HG03575 (cell line): ENCODE data around the gene SYNE1.
"Not testable (repeated sequence)": the region's sequence is repeated elsewhere in the genome, so short reads cannot be mapped to it uniquely, and the experiment has no call there.

ENCODE experiments used
- ATAC-seq: cut with Tn5 transposase; IDR thresholded peaks from one replicate; pipeline ENCODE4 v1.9.1; 2021; ENCODE audit not compliant: unreplicated experiment, insufficient number of reproducible peaks, low FRiP score; ENCODE audit errors: extremely low read depth

Gene SYNE1

DNA sequence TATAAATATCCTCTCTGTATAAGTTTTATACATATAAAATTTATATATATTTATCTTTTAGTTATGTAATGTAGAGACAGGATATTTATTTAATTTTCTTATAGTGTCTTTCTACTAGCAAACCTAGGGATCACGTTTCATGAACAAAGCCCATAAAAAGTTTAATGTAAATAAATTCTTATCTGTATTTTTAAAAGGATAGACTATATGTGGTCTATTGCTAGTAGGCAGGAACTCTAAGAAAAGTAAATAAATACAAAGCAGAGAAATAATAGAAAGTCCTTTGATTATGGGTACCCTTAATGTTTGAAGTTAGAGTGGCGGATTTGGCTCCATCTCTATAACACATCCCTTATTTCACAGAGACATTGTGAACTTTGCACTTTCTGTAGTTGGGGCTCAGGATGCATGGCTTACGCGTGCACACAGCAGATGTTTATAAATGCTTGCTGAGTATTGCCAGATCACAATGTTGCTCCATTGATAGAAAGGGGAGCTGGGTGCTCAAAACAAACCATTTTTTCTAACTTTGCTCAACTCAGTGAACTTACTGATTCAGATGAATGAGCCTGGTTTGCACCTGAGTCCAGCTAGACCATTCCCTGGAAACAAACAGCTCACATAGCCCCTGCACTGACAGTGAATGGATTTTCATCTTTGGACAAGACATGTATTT lies 179.1 kb downstream of the SYNE1 start:
- no peak for ATAC-seq

DNA sequence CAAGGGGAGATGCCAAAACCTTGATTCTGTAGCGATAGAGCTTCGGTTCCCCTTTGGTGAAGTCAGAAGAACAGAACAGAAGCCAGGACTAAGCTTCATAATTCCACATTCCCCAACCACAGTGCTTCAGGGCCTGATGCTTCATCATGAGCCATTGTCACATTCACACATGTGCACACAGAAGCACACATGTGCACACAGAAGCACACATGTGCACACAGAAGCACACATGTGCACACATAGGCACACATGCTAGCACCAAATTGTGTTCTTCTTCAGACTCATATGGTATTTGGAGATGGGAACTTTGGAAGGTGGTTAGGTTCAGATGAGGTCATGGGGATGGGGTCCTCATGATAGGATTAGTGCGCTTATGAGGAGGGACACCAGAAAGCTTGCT lies 183.2 kb downstream of the SYNE1 start:
- no peak for ATAC-seq

GRCh38 chr6:152453421-152453820 lies 183.7 kb downstream of the SYNE1 start:
- ATAC-seq = no peak

GRCh38 chr6:152452639-152453038 lies 184.5 kb downstream of the SYNE1 start:
- no peak for ATAC-seq

GRCh38 chr6:152450519-152450918 lies 186.6 kb downstream of the SYNE1 start:
- no peak for ATAC-seq

GRCh38 chr6:152441902-152442301 lies 195.3 kb downstream of the SYNE1 start:
- no peak for ATAC-seq

DNA sequence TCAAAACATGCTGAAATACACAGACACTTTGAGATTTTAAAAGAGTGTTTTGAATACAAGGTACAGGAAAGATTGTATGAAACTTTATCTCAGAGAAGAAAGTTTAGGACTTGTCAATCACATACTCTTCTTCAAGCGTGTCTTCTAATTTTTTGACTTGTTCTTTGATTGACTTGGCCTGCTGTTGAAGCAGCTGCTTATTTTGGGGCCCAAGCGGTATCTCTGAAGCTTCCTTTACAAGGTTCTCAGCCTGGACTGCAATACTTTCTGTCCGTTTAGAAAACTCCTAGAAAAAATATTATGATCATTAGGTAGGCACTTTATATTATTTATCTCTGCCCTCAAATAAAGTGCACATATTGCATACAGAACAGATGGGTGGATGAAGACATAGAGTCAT lies 201.3 kb downstream of the SYNE1 start:
- no peak for ATAC-seq

GRCh38 chr6:152432758-152433157 lies 204.4 kb downstream of the SYNE1 start:
- ATAC-seq = no peak

GRCh38 chr6:152428126-152428525 lies 209.0 kb downstream of the SYNE1 start:
- no peak for ATAC-seq

GRCh38 chr6:152426276-152426675 lies 210.9 kb downstream of the SYNE1 start:
- no peak for ATAC-seq

GRCh38 chr6:152423216-152424103 lies 213.7 kb downstream of the SYNE1 start:
- no peak for ATAC-seq

DNA sequence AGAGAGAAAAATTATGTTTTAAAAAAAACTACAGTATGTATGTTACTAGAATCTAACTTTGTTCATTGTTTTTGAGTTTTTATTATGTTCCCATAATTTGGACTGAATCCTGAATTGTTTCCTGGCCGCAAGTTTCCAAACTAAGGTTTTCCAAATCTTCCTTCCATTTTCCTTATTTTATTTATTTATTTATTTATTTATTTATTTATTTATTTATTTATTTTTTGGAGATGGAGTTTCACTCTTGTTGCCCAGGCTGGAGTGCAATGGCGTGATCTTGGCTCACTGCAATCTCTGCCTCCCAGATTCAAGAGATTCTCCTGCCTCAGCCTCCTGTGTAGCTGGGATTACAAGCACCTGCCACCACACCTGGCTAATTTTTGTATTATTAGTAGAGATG lies 215.7 kb downstream of the SYNE1 start:
- not testable (repeated sequence) for ATAC-seq

DNA sequence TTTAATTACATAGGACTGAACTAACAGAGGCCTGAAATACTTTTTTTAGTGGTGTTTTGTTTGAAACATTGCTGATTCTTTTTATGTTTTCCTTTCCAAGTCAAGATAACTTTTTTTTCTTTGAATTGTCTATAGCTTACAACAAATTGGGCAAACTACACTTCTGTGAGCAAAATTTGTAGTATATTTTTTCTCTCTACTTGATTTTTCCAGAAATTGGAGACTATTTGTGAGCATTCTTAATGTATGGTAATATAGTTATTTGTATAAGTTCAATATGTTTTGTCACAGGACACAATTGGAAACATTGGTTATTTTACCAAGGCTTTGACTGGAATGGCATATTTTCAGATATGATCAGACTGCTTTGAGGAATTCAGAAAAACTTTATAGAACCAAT lies 216.5 kb downstream of the SYNE1 start:
- ATAC-seq = no peak

DNA sequence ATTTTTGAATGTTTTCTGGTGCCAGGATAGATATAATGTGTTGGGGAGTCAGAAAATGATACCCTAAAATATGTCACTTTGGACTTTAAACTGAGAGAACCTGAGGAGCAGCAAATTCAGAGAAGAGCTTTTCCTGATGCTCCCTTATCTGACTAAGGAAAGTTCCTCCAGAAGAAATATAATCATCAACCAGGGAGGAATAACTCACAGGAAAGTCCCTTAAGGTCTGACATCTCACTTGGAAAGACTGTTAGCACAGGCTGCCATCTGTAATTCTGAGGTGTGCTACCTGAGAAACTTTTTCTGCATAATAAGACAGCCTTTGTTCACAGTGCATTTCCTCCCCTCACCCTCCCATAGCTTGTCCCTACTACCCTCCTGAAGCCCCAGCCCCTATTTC lies 218.6 kb downstream of the SYNE1 start:
- ATAC-seq = no peak

DNA sequence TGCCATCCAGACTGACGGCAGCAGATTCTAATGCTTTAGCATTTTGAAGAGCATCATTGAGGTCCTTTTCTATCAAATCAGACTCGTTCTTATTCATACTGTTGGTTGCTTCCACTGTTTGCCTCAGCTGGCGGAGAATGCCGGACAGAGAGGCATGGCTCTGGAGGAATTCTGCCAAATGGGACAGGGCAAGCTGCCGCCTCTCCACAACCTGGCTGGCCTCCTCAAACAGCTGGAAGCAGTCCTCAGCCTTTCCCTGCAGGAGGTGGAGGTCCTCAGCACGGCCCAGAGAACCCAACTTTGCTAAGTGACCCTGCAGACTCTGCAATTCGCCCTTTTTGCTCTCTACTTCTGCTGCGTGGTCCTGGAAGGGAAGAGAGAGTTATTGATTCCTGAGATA lies 220.5 kb downstream of the SYNE1 start:
- ATAC-seq = no peak

DNA sequence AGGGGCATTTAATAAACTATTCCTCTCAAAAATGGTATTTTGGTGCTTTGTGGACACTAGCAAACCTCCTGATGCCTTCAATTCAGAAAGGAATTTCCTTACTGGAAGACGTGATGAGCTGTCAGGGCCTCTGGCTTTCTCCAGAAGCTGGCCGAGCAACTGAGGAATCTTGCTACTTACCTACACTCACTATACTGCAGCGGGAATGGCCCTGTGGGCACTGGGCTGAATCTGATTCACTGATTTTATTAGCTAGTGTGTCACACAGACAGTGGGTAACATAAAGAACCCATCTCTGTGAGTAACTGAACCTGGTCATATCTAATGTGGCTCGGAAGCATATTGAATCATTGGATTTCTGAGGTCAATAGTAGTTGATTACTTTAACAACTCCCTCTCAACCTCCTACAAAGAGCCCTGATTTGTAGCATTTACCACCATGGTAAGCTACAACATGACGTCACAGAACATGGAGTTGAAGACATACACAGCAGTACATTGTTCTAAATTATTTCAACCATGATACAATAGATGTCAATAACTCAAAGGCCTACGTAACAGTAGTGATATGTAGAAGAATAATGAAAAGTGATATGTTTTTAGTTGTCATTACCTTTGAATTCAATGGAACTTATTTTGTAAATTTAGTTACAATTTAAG lies 232.1 kb downstream of the SYNE1 start:
- ATAC-seq = no peak

DNA sequence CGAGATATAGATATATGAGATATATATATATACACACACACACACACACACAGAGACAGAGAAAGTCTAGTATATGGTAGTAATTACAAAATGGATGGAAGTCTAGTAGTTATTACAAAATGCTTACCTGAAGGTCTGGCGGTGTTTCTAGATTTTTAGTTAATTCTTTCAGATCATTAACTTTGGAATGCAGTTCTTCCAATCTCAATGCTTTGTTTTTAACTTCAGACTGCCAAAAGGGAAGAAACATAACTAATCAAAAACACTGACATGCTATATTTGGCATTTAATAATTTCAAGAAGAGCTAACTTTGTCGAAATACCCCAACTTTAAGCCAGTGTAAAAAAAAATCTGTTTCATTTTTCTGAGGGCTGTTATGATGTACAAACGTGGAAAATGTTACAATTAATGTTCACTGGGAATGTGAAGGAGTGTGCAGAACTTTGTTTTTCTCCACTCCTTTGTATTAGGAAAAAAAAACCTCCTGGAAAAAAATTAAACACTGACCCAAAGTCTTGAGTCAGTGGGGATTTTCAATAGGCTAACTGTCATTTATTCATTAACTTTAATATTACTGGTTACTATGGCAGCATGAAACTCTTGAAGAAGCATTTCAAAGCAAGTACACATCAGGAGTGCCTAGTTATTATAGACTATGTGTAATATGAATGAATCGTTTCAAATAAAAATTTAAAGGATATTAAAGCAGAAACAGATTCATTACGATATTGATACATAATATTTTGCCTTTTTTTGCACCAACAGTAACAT lies 232.9 kb downstream of the SYNE1 start:
- no peak for ATAC-seq

DNA sequence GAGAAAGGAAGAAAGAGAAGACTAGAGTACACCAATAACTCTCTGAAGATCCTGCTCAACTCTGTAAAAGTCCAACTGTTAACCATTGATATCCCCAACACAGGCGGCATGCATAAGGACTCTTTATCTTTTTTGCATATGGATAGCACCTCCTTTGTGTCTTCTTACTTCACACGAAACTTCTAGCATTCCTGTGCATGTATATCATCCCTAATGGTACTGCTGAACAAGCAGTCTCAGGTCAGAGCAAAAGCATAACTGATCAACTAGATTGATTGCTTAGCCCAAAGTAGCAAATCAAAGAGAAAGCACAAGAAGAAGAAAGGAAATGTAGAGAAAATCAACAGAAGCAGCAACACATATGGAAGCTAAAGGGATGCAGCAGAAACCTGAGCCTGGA lies 234.4 kb downstream of the SYNE1 start:
- no peak for ATAC-seq

- ATAC-seq = no peak
Measured at GRCh38 chr6:152401978-152402377, 235.2 kb downstream of the SYNE1 start.
